Neural progenitor cell (in vitro differentiated cells): ENCODE data around the gene ATXN7L2.

Source experiments
- CTCF ChIP-seq: fragments of 200-600 bp; sonication (generic); IDR thresholded peaks from 2 replicates; pipeline ENCODE4 v1.5.1; 2017; ENCODE audit warnings: antibody characterized with exemption, mild to moderate bottlenecking
- EZH2 ChIP-seq: fragments of 200-600 bp; sonication (generic); IDR thresholded peaks from 2 replicates; pipeline ENCODE4 v1.6.1; 2017; ENCODE audit warnings: antibody characterized with exemption, mild to moderate bottlenecking, moderate library complexity

GRCh38 chr1:109504974-109505373 lies 21.3 kb downstream of the ATXN7L2 start:
- TF ChIP-seq CTCF (no peak), EZH2 (no peak)
